ENCODE results near the gene SMIM8. TPM values are rescaled to one million over a fixed set of nuclear protein-coding genes. Genes with fewer than 3 reads are reported as not detected.

The SMIM8 gene
- total RNA-seq (18.7 and 19.1 TPM in 2 replicates), polyA plus RNA-seq (3.7 and 5.1 TPM in 2 replicates), polyA minus RNA-seq (3.2 and 5.6 TPM in 2 replicates)
- total RNA-seq (2013), result 12.2 TPM

- ChIA-PET CTCF (interaction anchor here (0.7 to 3.1 kb wide), 4 partner anchors 9 to 149 kb away, joined by 3 to 9 read pairs (median 3); no protein-coding TSS in a partner anchor), POLR2A (no interaction called here)
These were observed at the start of gene SMIM8 for GRCh38 chr6:87322304-87323212. Gene SMIM8, plus strand, starts transcription at chr6:87322588. Its CDS starts 14,444 bp downstream, at chr6:87337032.

More at GRCh38 chr6:87322304-87323212, at the start of gene SMIM8:
- peak within 1 kb of the TSS; percentile 85 for H3K9ac ChIP-seq (ENCODE audit: low read length)
- peaks cover 4 to 13% of the 10 kb centered on the region in 2 donors for H3K4me1 ChIP-seq (ENCODE audit: control insufficient read depth in 2 of 2, insufficient read depth in 2 of 2, low read length in 2 of 2)
- no peaks in the 10 kb centered on the region for H3K27me3 ChIP-seq (replicated peaks in 1 of 4; ENCODE audit: control extremely low read depth in 1 of 4, control insufficient read depth in 3 of 4, insufficient read depth in 4 of 4, low read length in 3 of 4)
- Mint-ChIP-seq H3K27me3 (no peaks in the 10 kb centered on the region), H3K4me1 (peaks cover 25% of the 10 kb centered on the region), H3K4me3 (peak within 1 kb of the TSS; percentile 95), H3K27ac (peak within 1 kb of the TSS; percentile 88), H3K9me3 (ENCODE audit: insufficient read depth) (no peaks in the 10 kb centered on the region)
- TF ChIP-seq CTCF (IDR thresholded peaks at IDR 0.05) (peak; percentile 99), EZH2 (IDR thresholded peaks at IDR 0.05; ENCODE audit: borderline replicate concordance, insufficient read depth, low read depth, low read length, poor library complexity, severe bottlenecking) (no peak)
- H2AFZ ChIP-seq (ENCODE audit: insufficient read depth, low read depth, low read length, poor library complexity, severe bottlenecking), result peak within 1 kb of the TSS; percentile 96
- ATAC-seq (ENCODE audit: low read depth) (peak; percentile 100), DNase-seq (peak; percentile 87)
- intact Hi-C loops (cut with micrococcal nuclease), result loop anchor here (1.0 to 5.0 kb wide), 6 partner anchors 86 to 1641 kb away; partner anchors contain the start of genes AKIRIN2, RNGTT, SLC35A1 and ZNF292
- no peaks in the 10 kb centered on the region for H3K9me3 ChIP-seq (ENCODE audit: control extremely low read depth in 1 of 3, control insufficient read depth in 2 of 3, insufficient read depth in 1 of 3, low read length in 2 of 3)
- peaks cover 16% of the 10 kb centered on the region for H3K79me2 ChIP-seq (ENCODE audit: control insufficient read depth, insufficient read depth, low read length)
- WGBS (ENCODE audit: insufficient coverage), result 1% methylated on average over 55 of the region's 60 CpGs
- peak within 1 kb of the TSS; percentile 42 to 74 for H3K27ac ChIP-seq (ENCODE audit: low read length in 2 of 2)
- peak within 1 kb of the TSS; percentile 75 for H3K4me2 ChIP-seq (replicated peaks; ENCODE audit: low read depth, low read length, poor library complexity, severe bottlenecking)
- H3K4me3 ChIP-seq (ENCODE audit: control extremely low read depth in 1 of 5, extremely low read depth in 1 of 5, insufficient read depth in 1 of 5, low read depth in 2 of 5, low read length in 4 of 5), result peak within 1 kb of the TSS; percentile 78 to 87 (median 81)
- no peaks in the 10 kb centered on the region for H4K20me1 ChIP-seq (ENCODE audit: control insufficient read depth, insufficient read depth, low read length, poor library complexity, severe bottlenecking)
- no peaks in the 10 kb centered on the region for H3K36me3 ChIP-seq (replicated peaks in 1 of 2; ENCODE audit: control extremely low read depth in 1 of 2, control insufficient read depth in 1 of 2, extremely low read depth in 1 of 2, insufficient read depth in 2 of 2, low read length in 1 of 2)
